Superior temporal gyrus (tissue), 1 donor: ENCODE measurements around the gene DGKA.
"Not testable (repeated sequence)": the region's sequence is repeated elsewhere in the genome, so short reads cannot be mapped to it uniquely, and the experiment has no call there.

Experiments used
- DNase-seq: peaks from one replicate; pipeline ENCODE4 v3.0.0-alpha.2; 2016; ENCODE audit errors: extremely low spot score

The DGKA gene

DNA sequence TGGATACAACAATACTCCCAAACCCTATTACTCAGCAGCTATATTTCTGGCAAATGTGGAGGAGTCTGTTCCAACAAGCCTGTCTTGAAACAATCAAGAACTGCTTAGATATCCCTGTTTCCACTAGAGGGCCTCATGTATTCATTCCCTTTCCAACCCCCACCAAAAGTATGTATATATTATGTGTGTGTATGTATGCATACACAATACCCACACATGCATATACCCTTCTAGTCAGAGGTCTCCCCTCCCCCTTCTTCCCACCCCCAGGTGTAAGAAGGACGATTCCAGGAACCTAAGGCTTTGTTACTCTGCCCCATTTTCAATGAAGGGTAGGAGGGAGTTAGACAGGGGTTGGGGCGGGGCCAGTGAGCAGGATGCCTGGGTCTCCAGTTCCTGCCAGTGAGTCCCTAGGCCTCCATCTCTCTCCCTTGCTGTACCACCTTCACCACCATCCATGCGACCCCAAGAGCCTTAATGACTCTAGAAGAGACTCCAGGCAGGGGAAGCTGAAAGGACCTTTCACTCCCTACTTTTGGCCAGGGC lies at the start of gene DGKA:
TSS of gene DGKA (plus strand) at position 392 of the 546 bp plus-strand sequence. CDS start 5,342 bp downstream, outside the sequence.
- DNase-seq: peak; percentile 72

GRCh38 chr12:55885113-55885512 lies 45.8 kb upstream of the DGKA start:
- no peak for DNase-seq

DNA sequence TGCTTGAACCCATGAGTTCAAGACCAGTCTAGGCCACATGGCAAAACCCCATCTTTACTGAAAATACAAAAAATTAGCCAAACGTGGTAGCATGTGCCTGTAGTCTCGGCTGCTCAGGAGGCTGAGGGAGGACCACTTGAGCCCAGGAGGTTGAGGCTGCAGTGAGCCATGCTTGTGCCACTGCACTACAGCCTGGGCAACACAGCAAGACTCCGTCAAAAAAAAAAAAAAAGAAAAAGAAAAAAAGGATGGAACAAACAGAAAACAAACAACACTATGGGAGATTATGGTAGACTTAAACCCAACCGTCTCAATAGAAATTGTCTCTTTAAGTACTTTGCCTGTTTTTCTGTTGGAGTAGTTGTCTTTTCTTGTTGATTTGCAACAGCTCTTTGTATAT lies 39.7 kb upstream of the DGKA start:
- no peak for DNase-seq

GRCh38 chr12:55893723-55894122 lies 37.2 kb upstream of the DGKA start:
- DNase-seq: no peak

- DNase-seq: no peak
Measured at GRCh38 chr12:55899082-55899481, 31.9 kb upstream of the DGKA start.

GRCh38 chr12:55901881-55902490 lies 29.0 kb upstream of the DGKA start:
- DNase-seq: no peak

- no peak for DNase-seq
Measured at GRCh38 chr12:55906056-55906455, 24.9 kb upstream of the DGKA start.

- DNase-seq: no peak
Measured at GRCh38 chr12:55908726-55909512, 22.0 kb upstream of the DGKA start.

DNA sequence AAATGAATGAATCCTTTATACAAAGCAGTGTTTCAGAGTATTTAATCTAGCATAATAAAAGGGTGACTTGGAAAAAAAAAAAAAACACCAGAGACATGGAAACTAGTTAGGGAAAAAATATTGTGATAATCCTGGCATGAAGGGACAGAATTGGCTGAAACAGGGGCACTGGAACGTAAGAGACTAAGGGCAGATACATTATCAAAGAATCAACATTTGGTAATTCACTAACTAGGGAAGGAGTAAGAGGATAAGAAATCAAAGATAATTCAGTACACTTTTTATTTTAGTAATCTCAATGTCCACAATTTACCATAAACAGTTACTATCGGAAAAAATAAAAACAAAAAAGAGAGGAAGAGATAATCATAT lies 21.5 kb upstream of the DGKA start:
- no peak for DNase-seq

DNA sequence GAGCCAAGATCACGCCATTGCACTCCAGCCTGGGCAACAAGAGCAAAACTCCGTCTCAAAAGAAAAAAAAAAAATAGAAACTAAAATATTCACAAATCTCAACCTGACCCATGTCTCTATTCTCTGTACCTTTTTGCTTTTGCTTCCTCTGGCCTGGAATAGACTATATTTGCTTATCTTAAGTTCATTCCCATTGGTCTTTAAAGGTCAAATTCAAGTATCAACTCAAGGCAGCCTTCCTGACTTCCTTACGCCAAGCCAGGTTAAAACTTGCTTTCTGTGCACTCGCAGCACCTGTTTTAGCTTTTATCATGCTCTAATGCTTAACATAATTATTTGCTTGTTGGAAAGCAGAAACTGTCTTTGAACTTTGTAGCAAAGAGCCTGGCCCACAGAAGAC lies 18.1 kb upstream of the DGKA start:
- DNase-seq: no peak

DNA sequence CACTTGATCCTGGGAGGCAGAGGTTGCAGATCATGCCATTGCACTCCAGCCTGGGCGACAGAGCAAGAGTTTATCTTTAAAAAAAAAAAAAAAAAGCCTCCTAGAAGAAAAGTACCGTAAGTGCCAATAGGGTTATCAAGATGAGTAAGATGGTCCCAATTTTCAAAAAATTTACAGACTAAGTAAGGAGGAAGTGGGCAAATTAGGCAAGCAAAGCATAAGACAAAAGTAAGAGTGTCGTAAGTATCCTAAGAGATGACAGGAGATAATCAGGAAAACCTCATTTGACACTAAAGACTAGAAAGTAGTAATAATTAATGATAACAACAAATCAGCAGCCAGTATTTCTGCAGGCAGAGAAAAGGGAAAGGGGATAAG lies 15.5 kb upstream of the DGKA start:
- no peak for DNase-seq

- DNase-seq: not testable (repeated sequence)
Measured at GRCh38 chr12:55919032-55919431, 11.9 kb upstream of the DGKA start.

GRCh38 chr12:55922126-55922525 lies 8.8 kb upstream of the DGKA start:
- no peak for DNase-seq

- not testable (repeated sequence) for DNase-seq
Measured at GRCh38 chr12:55923648-55924047, 7.3 kb upstream of the DGKA start.

DNA sequence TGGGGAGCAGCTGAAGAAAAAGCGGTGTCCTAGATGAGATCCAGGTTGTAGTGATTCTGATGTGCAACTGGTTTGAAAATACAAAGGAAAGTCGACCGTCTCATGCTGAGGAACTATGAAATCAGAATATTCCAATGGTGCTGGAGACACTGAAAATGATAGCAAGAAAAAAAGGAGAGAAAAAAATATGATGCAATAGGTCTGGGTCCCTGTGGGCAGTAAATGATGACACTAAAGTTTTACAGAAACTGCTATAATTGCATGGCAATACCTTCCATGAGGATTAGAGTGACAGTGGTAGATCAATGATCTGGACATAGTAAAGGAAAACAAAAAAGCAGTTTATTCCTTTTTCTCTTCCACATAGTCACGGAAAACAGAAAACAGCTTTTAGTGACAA lies 5.6 kb upstream of the DGKA start:
- no peak for DNase-seq

- no peak for DNase-seq
Measured at GRCh38 chr12:55925870-55926737, 4.9 kb upstream of the DGKA start.

GRCh38 chr12:55926738-55927587 lies 4.0 kb upstream of the DGKA start:
- peak; percentile 91 for DNase-seq

- peak; percentile 69 for DNase-seq
Measured at GRCh38 chr12:55927588-55928502, 3.1 kb upstream of the DGKA start, which contains the start of gene PYM1. Gene PYM1 (minus strand): TSS chr12:55927894. CDS start chr12:55927761, 133 bp downstream.

DNA sequence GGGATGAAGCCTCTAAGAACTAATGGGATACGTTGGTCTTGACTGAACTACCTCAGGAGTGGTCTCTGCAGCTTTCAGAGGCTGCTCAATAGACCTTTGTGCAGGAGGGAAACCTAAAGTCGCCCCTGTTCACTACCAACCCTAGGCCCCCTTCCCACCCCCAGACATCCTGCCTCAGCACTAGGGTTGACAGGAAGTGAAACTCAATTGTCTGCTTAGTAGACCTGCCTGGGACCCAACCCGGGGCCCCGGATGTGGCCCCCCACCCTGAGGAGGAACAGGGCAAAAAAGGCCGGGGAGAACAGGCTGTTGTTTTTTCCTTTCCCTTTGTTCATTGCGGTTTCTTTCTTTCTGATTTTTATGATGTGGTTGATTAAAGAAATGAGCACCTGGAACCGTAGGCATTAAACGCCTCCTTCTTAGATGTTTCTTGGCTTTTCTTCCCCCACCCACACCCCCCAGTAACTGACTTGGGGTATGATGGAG lies 1.6 kb upstream of the DGKA start:
- no peak for DNase-seq

DNA sequence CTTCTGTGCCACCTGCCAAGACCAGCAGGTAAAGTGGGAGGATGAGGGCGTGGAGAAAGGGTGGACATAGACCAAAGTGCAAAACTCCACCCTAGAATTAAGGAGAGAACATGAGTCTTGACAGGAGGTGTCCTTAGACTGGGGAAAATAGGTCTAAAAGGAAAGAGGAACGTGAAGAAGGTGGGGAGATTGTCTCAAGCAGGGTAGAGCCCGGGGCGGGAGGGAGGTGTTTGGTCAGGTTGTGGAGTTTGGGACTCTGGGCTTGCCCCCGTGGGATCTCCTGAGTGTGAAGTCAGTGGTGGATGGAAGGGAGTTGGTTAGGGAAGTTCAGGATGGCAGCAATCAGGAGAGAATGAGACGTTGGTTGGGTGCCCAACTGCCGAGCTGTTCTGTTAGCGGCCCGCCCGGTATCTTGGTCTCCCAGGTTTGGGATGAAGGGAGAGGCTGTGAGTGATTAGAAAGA lies 386 bp downstream of the DGKA start:
- no peak for DNase-seq
